ENCODE data around the gene NKAIN2. TPM values are rescaled to one million over a fixed set of nuclear protein-coding genes. Genes with fewer than 3 reads are reported as not detected.
"Not testable (repeated sequence)": the region's sequence is repeated elsewhere in the genome, so short reads cannot be mapped to it uniquely, and the experiment has no call there.

NKAIN2 gene
- total RNA-seq, 2 donors from 2014 or later: 0.29 TPM; not detected in 1

GRCh38 chr6:124560873-124561567 is 757.4 kb downstream of the NKAIN2 start:
- no peak overlapping the region for H3K27ac Mint-ChIP-seq
- WGBS, 2 experiments (ENCODE audit: insufficient coverage in 1 of 2, insufficient read length in 1 of 2): 88 to 94% methylated on average over 3 of the region's 3 CpGs
- no peak overlapping the region for H3K4me3 ChIP-seq (ENCODE audit: low read length)
- H3K27me3 ChIP-seq (ENCODE audit: control insufficient read depth, insufficient read depth, low read length, poor library complexity, severe bottlenecking): no peaks in the 10 kb centered on the region
- TF ChIP-seq, protein P1, sequence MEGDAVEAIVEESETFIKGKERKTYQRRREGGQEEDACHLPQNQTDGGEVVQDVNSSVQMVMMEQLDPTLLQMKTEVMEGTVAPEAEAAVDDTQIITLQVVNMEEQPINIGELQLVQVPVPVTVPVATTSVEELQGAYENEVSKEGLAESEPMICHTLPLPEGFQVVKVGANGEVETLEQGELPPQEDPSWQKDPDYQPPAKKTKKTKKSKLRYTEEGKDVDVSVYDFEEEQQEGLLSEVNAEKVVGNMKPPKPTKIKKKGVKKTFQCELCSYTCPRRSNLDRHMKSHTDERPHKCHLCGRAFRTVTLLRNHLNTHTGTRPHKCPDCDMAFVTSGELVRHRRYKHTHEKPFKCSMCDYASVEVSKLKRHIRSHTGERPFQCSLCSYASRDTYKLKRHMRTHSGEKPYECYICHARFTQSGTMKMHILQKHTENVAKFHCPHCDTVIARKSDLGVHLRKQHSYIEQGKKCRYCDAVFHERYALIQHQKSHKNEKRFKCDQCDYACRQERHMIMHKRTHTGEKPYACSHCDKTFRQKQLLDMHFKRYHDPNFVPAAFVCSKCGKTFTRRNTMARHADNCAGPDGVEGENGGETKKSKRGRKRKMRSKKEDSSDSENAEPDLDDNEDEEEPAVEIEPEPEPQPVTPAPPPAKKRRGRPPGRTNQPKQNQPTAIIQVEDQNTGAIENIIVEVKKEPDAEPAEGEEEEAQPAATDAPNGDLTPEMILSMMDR (conservative IDR thresholded peaks at IDR 0.05): no peak
- no peak overlapping the region for H3K4me3 Mint-ChIP-seq
- no peaks in the 10 kb centered on the region for H3K27me3 Mint-ChIP-seq (ENCODE audit: insufficient read depth)
- H3K9me3 ChIP-seq (ENCODE audit: control insufficient read depth, low read length): peaks cover 9% of the 10 kb centered on the region
- H3K4me1 ChIP-seq (ENCODE audit: control insufficient read depth, insufficient read depth, low read length): no peaks in the 10 kb centered on the region
- H3K9ac ChIP-seq (ENCODE audit: extremely low read depth, low read length, poor library complexity, severe bottlenecking): no peak overlapping the region
- peaks cover 3% of the 10 kb centered on the region for H3K9me3 Mint-ChIP-seq
- no peaks in the 10 kb centered on the region for H3K36me3 Mint-ChIP-seq (ENCODE audit: low read depth)
- peaks cover 2% of the 10 kb centered on the region for H3K4me1 Mint-ChIP-seq
- H3K36me3 ChIP-seq (ENCODE audit: control insufficient read depth, insufficient read depth, low read length): no peaks in the 10 kb centered on the region
- no peak for DNase-seq
- no peak overlapping the region for H3K27ac ChIP-seq (ENCODE audit: low read depth, low read length)

- Histone ChIP-seq H3K27ac (ENCODE audit: low read depth, low read length) (no peak overlapping the region), H3K4me3 (ENCODE audit: low read length) (no peak overlapping the region), H3K27me3 (ENCODE audit: control insufficient read depth, insufficient read depth, low read length, poor library complexity, severe bottlenecking) (no peaks in the 10 kb centered on the region), H3K4me1 (ENCODE audit: control insufficient read depth, insufficient read depth, low read length) (no peaks in the 10 kb centered on the region), H3K9me3 (ENCODE audit: control insufficient read depth, low read length) (peaks cover 3% of the 10 kb centered on the region), H3K36me3 (ENCODE audit: control insufficient read depth, insufficient read depth, low read length) (no peaks in the 10 kb centered on the region), H3K9ac (ENCODE audit: extremely low read depth, low read length, poor library complexity, severe bottlenecking) (no peak overlapping the region)
- H3K36me3 Mint-ChIP-seq (ENCODE audit: low read depth): no peaks in the 10 kb centered on the region
- 90 to 100% methylated on average over 1 to 4 of the region's 4 CpGs for WGBS, 2 experiments (ENCODE audit: insufficient coverage in 1 of 2, insufficient read length in 1 of 2)
- H3K4me1 Mint-ChIP-seq: peaks cover 2% of the 10 kb centered on the region
- no peaks in the 10 kb centered on the region for H3K27me3 Mint-ChIP-seq (ENCODE audit: insufficient read depth)
- no peak overlapping the region for H3K4me3 Mint-ChIP-seq
- no peaks in the 10 kb centered on the region for H3K9me3 Mint-ChIP-seq
- no peak overlapping the region for H3K27ac Mint-ChIP-seq
- DNase-seq: no peak
- TF ChIP-seq, protein P1 (conservative IDR thresholded peaks at IDR 0.05): no peak
These were observed 758.0 kb downstream of the NKAIN2 start for GRCh38 chr6:124561635-124562130.

- not testable (repeated sequence) for H3K4me3 Mint-ChIP-seq; H3K36me3 Mint-ChIP-seq (ENCODE audit: low read depth); H3K36me3 ChIP-seq (ENCODE audit: control insufficient read depth, insufficient read depth, low read length); H3K27ac ChIP-seq (ENCODE audit: low read depth, low read length); H3K4me1 Mint-ChIP-seq; H3K4me3 ChIP-seq (ENCODE audit: low read length); DNase-seq; H3K4me1 ChIP-seq (ENCODE audit: control insufficient read depth, insufficient read depth, low read length); H3K27ac Mint-ChIP-seq; H3K9me3 Mint-ChIP-seq; H3K9me3 ChIP-seq (ENCODE audit: control insufficient read depth, low read length); H3K9ac ChIP-seq (ENCODE audit: extremely low read depth, low read length, poor library complexity, severe bottlenecking); H3K27me3 Mint-ChIP-seq (ENCODE audit: insufficient read depth); H3K27me3 ChIP-seq (ENCODE audit: control insufficient read depth, insufficient read depth, low read length, poor library complexity, severe bottlenecking)
- WGBS, 2 experiments (ENCODE audit: insufficient coverage in 1 of 2, insufficient read length in 1 of 2): 98% methylated on average over 3 of the region's 3 CpGs; no CpG with 5 or more reads in 1 of the 2 experiments
These were observed 760.5 kb downstream of the NKAIN2 start for GRCh38 chr6:124564125-124564524.
